Lung (tissue), 12 donors: ENCODE data around the gene ZEB1. TPM values are rescaled to one million over a fixed set of nuclear protein-coding genes. Genes with fewer than 3 reads are reported as not detected.
"Not testable (repeated sequence)": the region's sequence is repeated elsewhere in the genome, so short reads cannot be mapped to it uniquely, and the experiment has no call there.

Source experiments
- ATAC-seq: fragments of 200-7000 bp; cut with Tn5 transposase; one replicate; pipeline ENCODE4 v1.9.1; 2020; ENCODE audit warnings: moderate number of reproducible peaks; ENCODE audit not compliant: insufficient read depth, low FRiP score
- DNase-seq, 3 donors: peaks; one replicate each; pipeline ENCODE4 v3.0.0-alpha.2; 2013 to 2017
- H3K27ac ChIP-seq, 2 donors: one replicate each; pipeline ENCODE4 v1.5.1; 2013; ENCODE audit warnings: mild to moderate bottlenecking in 2 of 2, moderate library complexity in 2 of 2, control low read depth in 1 of 2, inconsistent platforms in 1 of 2, low read depth in 1 of 2, low read length in 1 of 2
- H3K27me3 ChIP-seq, 3 donors: one replicate each; pipeline ENCODE4 v1.5.1; 2013; ENCODE audit warnings: low read length in 2 of 3; ENCODE audit not compliant: control insufficient read depth in 3 of 3, insufficient read depth in 3 of 3
- H3K36me3 ChIP-seq, 4 donors: one replicate each; pipeline ENCODE4 v1.5.1; 2013; ENCODE audit warnings: low read length in 4 of 4, mild to moderate bottlenecking in 1 of 4, moderate library complexity in 1 of 4; ENCODE audit not compliant: control insufficient read depth in 4 of 4, insufficient read depth in 4 of 4
- H3K4me1 ChIP-seq, 5 donors: one replicate each; pipeline ENCODE4 v1.5.1; 2013; ENCODE audit warnings: low read length in 5 of 5, mild to moderate bottlenecking in 2 of 5, moderate library complexity in 1 of 5; ENCODE audit not compliant: control insufficient read depth in 5 of 5, insufficient read depth in 5 of 5
- H3K4me3 ChIP-seq: one replicate; pipeline ENCODE4 v1.5.1; 2013; ENCODE audit warnings: mild to moderate bottlenecking, control low read depth, moderate library complexity
- H3K9ac ChIP-seq, 2 donors: one replicate each; pipeline ENCODE4 v1.5.1; 2013; ENCODE audit warnings: low read length in 2 of 2, control low read depth in 1 of 2; ENCODE audit not compliant: insufficient read depth in 1 of 2
- H3K9me3 ChIP-seq, 4 donors: one replicate each; pipeline ENCODE4 v1.5.1; 2013; ENCODE audit warnings: low read length in 3 of 4, mild to moderate bottlenecking in 1 of 4, moderate library complexity in 1 of 4; ENCODE audit not compliant: control insufficient read depth in 4 of 4, insufficient read depth in 3 of 4
- CTCF ChIP-seq: IDR thresholded peaks from 2 replicates; pipeline ENCODE4 v1.5.1; 2012; ENCODE audit warnings: mild to moderate bottlenecking; ENCODE audit errors: control extremely low read depth, extremely low read depth
- WGBS, 2 donors: extraction: QIAGEN DNeasy Blood & Tissue Kit; methylation state at CpG; one replicate each; pipeline ENCODE4 v1.1.7; 2013; 5-methylcytosine and 5-hydroxymethylcytosine counted together
- polyA plus RNA-seq, 2 donors: library from polyadenylated mRNA; stranded (reverse); fragments of 200-250 nt; gene quantifications; one replicate each; pipeline ENCODE4 v1.2.1, GENCODE V29; 2013
- total RNA-seq, 2 donors: library from RNA; depleted of rRNA in 1 of 2; stranded (reverse); fragments of >200 nt in 1 of 2; gene quantifications; one replicate each; pipeline ENCODE4 v1.2.1, GENCODE V29; 2014 to 2021
- donor health status: control.
- donor health status: control.
- donor health status: Bipolar disorder and iron deficiency.
- donor health status: healthy.
- donor health status: DM: yes; HTN: yes; CAD: no.

The ZEB1 gene
- total and polyA plus RNA-seq, 4 donors = 8.4 to 86.9 (median 19.5) TPM

GRCh38 chr10:31401287-31401686, 82.3 kb downstream of the ZEB1 start:
- ATAC-seq (no peak), DNase-seq (peak in 1 of 3 donors; percentile 16)

GRCh38 chr10:31404640-31405039, 85.6 kb downstream of the ZEB1 start:
- DNase-seq (no peak), ATAC-seq (no peak)
- no peaks in the 10 kb centered on the region for H3K27me3 ChIP-seq
- TF ChIP-seq CTCF = no peak
- H3K36me3 ChIP-seq = no peaks in the 10 kb centered on the region
- no peaks in the 10 kb centered on the region for H3K9me3 ChIP-seq
- H3K4me1 ChIP-seq = peaks cover 0 to 11% (median 0%) of the 10 kb centered on the region in 5 donors
- no peak overlapping the region for H3K4me3 ChIP-seq
- H3K27ac ChIP-seq = peak overlapping the region in 1 of 2 donors; percentile 45
- H3K9ac ChIP-seq = no peak overlapping the region

More at GRCh38 chr10:31401287-31401686, 82.3 kb downstream of the ZEB1 start:
- Histone ChIP-seq H3K27me3 (no peaks in the 10 kb centered on the region), H3K4me3 (no peak overlapping the region), H3K4me1 (peaks cover 0 to 14% (median 0%) of the 10 kb centered on the region in 5 donors), H3K9me3 (no peaks in the 10 kb centered on the region), H3K9ac (no peak overlapping the region), H3K27ac (no peak overlapping the region), H3K36me3 (no peaks in the 10 kb centered on the region)
- TF ChIP-seq CTCF = no peak
- WGBS, 2 donors = 61 to 77% methylated on average over 3 of the region's 3 CpGs

- H3K4me1 ChIP-seq = peaks cover 0 to 11% (median 0%) of the 10 kb centered on the region in 5 donors
- H3K4me3 ChIP-seq, H3K9me3 ChIP-seq, H3K27me3 ChIP-seq, ATAC-seq, H3K9ac ChIP-seq, H3K36me3 ChIP-seq, H3K27ac ChIP-seq, DNase-seq: not testable (repeated sequence)
- 90 to 95% methylated on average over 3 of the region's 3 CpGs for WGBS, 2 donors
Measured at GRCh38 chr10:31405829-31406228, 86.8 kb downstream of the ZEB1 start.

GRCh38 chr10:31412397-31412796, 93.4 kb downstream of the ZEB1 start:
- not testable (repeated sequence) for H3K9me3 ChIP-seq, H3K36me3 ChIP-seq, ATAC-seq, H3K4me3 ChIP-seq, H3K27me3 ChIP-seq, DNase-seq, H3K4me1 ChIP-seq, H3K27ac ChIP-seq, H3K9ac ChIP-seq
- 92 to 97% methylated on average over 2 of the region's 2 CpGs for WGBS, 2 donors
